Adrenal gland (tissue), 5 donors: Measurements from ENCODE around the gene PPM1F.

Experiments used
- POLR2A ChIP-seq, 2 donors: fragments of 450-650 bp; IDR thresholded peaks; one replicate each; pipeline ENCODE4 v1.6.1; 2017; ENCODE audit warnings: antibody characterized with exemption in 2 of 2, mild to moderate bottlenecking in 2 of 2, moderate library complexity in 1 of 2
- TF ChIP-seq, protein P1 (sequence below), 6 experiments: fragments of 450-650 bp in 4 of 6; fragments of 200-600 bp in 2 of 6; sonication (generic) in 1 of 6; IDR thresholded peaks; 1 replicate in 5 of 6; 2 replicates in 1 of 6; pipeline versions ENCODE4 v1.5.1 to v1.8.0; 2016 to 2021; ENCODE audit warnings: antibody characterized with exemption in 6 of 6, mild to moderate bottlenecking in 2 of 6, moderate library complexity in 1 of 6
- donor health status: DM: no; HTN: no; CAD: no.

DNA sequence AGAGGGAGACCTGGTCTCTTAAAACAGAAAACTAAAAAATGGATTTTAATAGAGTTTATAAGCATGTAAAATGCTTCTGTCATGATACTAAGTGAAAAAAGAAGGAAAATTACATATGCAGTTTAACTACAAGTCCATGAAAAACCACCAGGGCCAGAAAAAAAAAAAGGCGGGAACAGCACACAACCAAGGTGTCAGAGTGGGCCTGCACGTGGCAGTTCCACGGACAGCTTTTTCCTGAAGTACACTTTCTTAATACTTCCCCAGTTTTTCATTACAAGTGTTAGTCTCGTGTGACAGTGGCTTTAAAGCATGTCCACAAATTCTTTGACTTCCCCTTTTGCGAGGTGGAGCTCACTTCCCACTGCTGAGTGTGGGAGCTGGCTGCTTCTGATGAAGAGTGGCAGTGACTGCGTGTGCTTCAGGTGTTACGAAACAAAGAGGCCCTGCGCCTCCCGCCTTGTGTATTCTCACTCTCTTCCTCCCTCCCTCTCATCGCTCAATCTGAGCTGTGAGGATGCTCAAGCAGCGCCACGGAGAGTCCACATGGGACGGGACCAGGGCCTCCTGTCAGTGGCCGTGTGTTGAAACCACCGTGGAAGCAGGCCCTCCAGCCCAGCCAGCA, 16.4 kb downstream of the PPM1F start:
- no peak for TF ChIP-seq POLR2A (IDR thresholded peaks at IDR 0.05)
- TF ChIP-seq, protein P1, sequence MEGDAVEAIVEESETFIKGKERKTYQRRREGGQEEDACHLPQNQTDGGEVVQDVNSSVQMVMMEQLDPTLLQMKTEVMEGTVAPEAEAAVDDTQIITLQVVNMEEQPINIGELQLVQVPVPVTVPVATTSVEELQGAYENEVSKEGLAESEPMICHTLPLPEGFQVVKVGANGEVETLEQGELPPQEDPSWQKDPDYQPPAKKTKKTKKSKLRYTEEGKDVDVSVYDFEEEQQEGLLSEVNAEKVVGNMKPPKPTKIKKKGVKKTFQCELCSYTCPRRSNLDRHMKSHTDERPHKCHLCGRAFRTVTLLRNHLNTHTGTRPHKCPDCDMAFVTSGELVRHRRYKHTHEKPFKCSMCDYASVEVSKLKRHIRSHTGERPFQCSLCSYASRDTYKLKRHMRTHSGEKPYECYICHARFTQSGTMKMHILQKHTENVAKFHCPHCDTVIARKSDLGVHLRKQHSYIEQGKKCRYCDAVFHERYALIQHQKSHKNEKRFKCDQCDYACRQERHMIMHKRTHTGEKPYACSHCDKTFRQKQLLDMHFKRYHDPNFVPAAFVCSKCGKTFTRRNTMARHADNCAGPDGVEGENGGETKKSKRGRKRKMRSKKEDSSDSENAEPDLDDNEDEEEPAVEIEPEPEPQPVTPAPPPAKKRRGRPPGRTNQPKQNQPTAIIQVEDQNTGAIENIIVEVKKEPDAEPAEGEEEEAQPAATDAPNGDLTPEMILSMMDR (IDR thresholded peaks at IDR 0.05): no peak
